ENCODE results near the gene WDTC1. TPM values are rescaled to one million over a fixed set of nuclear protein-coding genes. Genes with fewer than 3 reads are reported as not detected.
A peak's percentile ranks its signal among the peaks of the same experiment; 100 is the strongest.

WDTC1 gene
- total RNA-seq, 1 experiment from 2014 or later = 20.1 TPM

DNA sequence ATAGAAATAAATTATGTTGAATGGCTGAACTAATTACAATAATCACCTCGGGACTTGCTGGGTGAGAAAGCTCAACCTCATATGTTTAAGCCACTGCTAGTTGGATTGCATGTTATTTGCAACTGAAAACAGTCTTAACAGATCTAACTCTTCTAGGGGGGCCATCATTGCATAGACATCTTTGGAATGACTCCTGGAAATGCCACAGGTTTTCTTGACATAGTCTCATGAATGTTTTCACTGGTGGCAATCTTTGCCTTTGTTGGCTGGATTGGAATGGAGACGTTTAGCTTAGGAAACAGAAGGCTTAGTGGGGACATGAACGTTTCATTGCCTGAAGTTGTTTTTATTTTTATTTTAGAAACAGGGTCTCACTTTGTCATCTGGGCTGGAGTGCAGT is 8.8 kb upstream of the WDTC1 start (continued):
- TF ChIP-seq NR2C2 (CRISPR knock-in tag; IDR thresholded peaks at IDR 0.05) (no peak), NFE2L1 (CRISPR knock-in tag; IDR thresholded peaks at IDR 0.05) (no peak)

DNA sequence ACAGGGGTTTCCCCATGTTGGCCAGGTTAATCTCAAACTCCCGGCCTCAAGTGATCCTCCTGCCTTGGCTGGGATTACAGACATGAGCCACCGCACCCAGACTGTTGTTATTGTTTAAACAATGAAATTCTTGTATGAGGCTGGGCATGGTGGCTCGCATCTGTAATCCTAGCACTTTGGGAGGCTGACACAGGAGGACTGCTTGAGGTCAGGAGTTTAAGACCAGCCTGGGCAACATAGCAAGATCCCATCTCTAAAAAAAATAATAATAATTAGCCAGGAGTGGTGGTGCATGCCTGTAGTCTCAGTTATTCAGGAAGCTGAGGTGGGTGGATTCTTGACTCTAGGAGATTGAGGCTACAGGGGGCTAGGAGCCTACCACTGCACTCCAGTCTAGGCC is 6.7 kb upstream of the WDTC1 start:
- no peak overlapping the region for H3K4me3 Mint-ChIP-seq
- DNase-seq (ENCODE audit: low spot score) = no peak
- no peaks in the 10 kb centered on the region for H3K36me3 Mint-ChIP-seq
- TF ChIP-seq, protein P1, sequence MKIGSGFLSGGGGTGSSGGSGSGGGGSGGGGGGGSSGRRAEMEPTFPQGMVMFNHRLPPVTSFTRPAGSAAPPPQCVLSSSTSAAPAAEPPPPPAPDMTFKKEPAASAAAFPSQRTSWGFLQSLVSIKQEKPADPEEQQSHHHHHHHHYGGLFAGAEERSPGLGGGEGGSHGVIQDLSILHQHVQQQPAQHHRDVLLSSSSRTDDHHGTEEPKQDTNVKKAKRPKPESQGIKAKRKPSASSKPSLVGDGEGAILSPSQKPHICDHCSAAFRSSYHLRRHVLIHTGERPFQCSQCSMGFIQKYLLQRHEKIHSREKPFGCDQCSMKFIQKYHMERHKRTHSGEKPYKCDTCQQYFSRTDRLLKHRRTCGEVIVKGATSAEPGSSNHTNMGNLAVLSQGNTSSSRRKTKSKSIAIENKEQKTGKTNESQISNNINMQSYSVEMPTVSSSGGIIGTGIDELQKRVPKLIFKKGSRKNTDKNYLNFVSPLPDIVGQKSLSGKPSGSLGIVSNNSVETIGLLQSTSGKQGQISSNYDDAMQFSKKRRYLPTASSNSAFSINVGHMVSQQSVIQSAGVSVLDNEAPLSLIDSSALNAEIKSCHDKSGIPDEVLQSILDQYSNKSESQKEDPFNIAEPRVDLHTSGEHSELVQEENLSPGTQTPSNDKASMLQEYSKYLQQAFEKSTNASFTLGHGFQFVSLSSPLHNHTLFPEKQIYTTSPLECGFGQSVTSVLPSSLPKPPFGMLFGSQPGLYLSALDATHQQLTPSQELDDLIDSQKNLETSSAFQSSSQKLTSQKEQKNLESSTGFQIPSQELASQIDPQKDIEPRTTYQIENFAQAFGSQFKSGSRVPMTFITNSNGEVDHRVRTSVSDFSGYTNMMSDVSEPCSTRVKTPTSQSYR (CRISPR knock-in tag; IDR thresholded peaks at IDR 0.05) = no peak
- peak; percentile 55 for TF ChIP-seq ZNF121 (CRISPR knock-in tag; IDR thresholded peaks at IDR 0.05)
- TF ChIP-seq, protein P2, sequence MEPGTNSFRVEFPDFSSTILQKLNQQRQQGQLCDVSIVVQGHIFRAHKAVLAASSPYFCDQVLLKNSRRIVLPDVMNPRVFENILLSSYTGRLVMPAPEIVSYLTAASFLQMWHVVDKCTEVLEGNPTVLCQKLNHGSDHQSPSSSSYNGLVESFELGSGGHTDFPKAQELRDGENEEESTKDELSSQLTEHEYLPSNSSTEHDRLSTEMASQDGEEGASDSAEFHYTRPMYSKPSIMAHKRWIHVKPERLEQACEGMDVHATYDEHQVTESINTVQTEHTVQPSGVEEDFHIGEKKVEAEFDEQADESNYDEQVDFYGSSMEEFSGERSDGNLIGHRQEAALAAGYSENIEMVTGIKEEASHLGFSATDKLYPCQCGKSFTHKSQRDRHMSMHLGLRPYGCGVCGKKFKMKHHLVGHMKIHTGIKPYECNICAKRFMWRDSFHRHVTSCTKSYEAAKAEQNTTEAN (CRISPR knock-in tag; IDR thresholded peaks at IDR 0.05) = no peak
- TF ChIP-seq ZNF423 (CRISPR knock-in tag; IDR thresholded peaks at IDR 0.05) = no peak
- TF ChIP-seq, protein P3, sequence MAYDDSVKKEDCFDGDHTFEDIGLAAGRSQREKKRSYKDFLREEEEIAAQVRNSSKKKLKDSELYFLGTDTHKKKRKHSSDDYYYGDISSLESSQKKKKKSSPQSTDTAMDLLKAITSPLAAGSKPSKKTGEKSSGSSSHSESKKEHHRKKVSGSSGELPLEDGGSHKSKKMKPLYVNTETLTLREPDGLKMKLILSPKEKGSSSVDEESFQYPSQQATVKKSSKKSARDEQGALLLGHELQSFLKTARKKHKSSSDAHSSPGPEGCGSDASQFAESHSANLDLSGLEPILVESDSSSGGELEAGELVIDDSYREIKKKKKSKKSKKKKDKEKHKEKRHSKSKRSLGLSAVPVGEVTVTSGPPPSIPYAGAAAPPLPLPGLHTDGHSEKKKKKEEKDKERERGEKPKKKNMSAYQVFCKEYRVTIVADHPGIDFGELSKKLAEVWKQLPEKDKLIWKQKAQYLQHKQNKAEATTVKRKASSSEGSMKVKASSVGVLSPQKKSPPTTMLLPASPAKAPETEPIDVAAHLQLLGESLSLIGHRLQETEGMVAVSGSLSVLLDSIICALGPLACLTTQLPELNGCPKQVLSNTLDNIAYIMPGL (CRISPR knock-in tag; IDR thresholded peaks at IDR 0.05) = no peak
- no peak for TF ChIP-seq ATF1 (CRISPR knock-in tag; IDR thresholded peaks at IDR 0.05)
- no peaks in the 10 kb centered on the region for H3K4me1 Mint-ChIP-seq
- H3K27ac Mint-ChIP-seq = no peak overlapping the region
- peaks cover 7% of the 10 kb centered on the region; the same call in 1 of the 2 replicates for H3K27me3 Mint-ChIP-seq (ENCODE audit: low read depth)
- ChIA-PET POLR2A (no interaction called here), CTCF (no interaction called here)
- ATAC-seq = no peak
- H3K9me3 Mint-ChIP-seq = no peaks in the 10 kb centered on the region; the same call in 1 of the 2 replicates

DNA sequence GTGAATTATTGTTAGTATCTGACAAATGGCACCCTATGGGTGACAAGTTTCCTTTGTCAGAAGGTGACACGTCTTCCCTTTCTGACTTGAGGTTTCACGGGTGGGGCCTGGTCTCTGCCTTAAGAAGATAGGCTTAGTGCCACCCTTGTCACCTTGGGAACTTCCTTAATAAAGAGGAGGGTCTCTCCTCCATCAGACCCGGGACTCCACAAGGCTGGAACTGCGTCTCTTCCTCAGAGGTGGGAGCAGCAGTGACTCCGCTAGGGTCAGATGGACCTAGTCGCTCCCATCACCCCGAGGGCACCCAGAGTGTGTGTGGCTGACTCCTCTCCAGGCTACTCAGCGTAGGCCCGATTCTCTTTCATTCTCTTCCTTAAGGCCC is 774 bp upstream of the WDTC1 start:
- H3K4me1 Mint-ChIP-seq = peaks cover 11% of the 10 kb centered on the region
- ChIA-PET POLR2A (interaction anchor here (0.6 to 1.5 kb wide), 3 partner anchors 79 to 239 kb away, joined by 3 to 5 read pairs (median 4); partner anchors contain the start of gene TRNP1), CTCF (interaction anchor here (0.9 to 1.8 kb wide), 6 partner anchors 63 to 188 kb away, joined by 3 to 9 read pairs (median 4); partner anchors contain the start of gene SLC9A1)
- H3K27me3 Mint-ChIP-seq (ENCODE audit: low read depth) = peaks cover 19% of the 10 kb centered on the region
- no peak overlapping the region for H3K27ac Mint-ChIP-seq
- no peaks in the 10 kb centered on the region for H3K9me3 Mint-ChIP-seq
- ATAC-seq (peak; percentile 8), DNase-seq (ENCODE audit: low spot score) (peak; percentile 16)
- H3K4me3 Mint-ChIP-seq = peak overlapping the region; percentile 87
- no peaks in the 10 kb centered on the region for H3K36me3 Mint-ChIP-seq
- TF ChIP-seq, protein P3 (CRISPR knock-in tag; IDR thresholded peaks at IDR 0.05) = no peak
- TF ChIP-seq MXD4 (CRISPR knock-in tag; IDR thresholded peaks at IDR 0.05; ENCODE audit: borderline replicate concordance) = no peak
- no peak for TF ChIP-seq SP1 (CRISPR knock-in tag; conservative IDR thresholded peaks at IDR 0.05)
- TF ChIP-seq, protein P4, sequence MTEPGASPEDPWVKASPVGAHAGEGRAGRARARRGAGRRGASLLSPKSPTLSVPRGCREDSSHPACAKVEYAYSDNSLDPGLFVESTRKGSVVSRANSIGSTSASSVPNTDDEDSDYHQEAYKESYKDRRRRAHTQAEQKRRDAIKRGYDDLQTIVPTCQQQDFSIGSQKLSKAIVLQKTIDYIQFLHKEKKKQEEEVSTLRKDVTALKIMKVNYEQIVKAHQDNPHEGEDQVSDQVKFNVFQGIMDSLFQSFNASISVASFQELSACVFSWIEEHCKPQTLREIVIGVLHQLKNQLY (CRISPR knock-in tag; IDR thresholded peaks at IDR 0.05) = no peak
- no peak for TF ChIP-seq ATF1 (CRISPR knock-in tag; IDR thresholded peaks at IDR 0.05)
- no peak for TF ChIP-seq SOX15 (CRISPR knock-in tag; IDR thresholded peaks at IDR 0.05)
- TF ChIP-seq, protein P1 (CRISPR knock-in tag; IDR thresholded peaks at IDR 0.05) = no peak
- TF ChIP-seq, protein P5, sequence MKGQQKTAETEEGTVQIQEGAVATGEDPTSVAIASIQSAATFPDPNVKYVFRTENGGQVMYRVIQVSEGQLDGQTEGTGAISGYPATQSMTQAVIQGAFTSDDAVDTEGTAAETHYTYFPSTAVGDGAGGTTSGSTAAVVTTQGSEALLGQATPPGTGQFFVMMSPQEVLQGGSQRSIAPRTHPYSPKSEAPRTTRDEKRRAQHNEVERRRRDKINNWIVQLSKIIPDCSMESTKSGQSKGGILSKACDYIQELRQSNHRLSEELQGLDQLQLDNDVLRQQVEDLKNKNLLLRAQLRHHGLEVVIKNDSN (CRISPR knock-in tag; IDR thresholded peaks at IDR 0.05) = no peak
- TF ChIP-seq CREB1 (CRISPR knock-in tag; IDR thresholded peaks at IDR 0.05) = no peak
- TF ChIP-seq, protein P6, sequence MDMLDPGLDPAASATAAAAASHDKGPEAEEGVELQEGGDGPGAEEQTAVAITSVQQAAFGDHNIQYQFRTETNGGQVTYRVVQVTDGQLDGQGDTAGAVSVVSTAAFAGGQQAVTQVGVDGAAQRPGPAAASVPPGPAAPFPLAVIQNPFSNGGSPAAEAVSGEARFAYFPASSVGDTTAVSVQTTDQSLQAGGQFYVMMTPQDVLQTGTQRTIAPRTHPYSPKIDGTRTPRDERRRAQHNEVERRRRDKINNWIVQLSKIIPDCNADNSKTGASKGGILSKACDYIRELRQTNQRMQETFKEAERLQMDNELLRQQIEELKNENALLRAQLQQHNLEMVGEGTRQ (CRISPR knock-in tag; IDR thresholded peaks at IDR 0.05) = no peak
- TF ChIP-seq, protein P2 (CRISPR knock-in tag; IDR thresholded peaks at IDR 0.05) = no peak
- TF ChIP-seq ZNF232 (CRISPR knock-in tag; IDR thresholded peaks at IDR 0.05) = no peak
